HUDEP-2 (cell line): Measurements from ENCODE around the gene SCN2A.

ENCODE experiments used
- DNase-seq, 76 experiments: peaks; one replicate each; lab custom pipeline; 2025; ENCODE audit not compliant: unreplicated experiment in 76 of 76; lab: John Stamatoyannopoulos, UW

SCN2A gene

DNA sequence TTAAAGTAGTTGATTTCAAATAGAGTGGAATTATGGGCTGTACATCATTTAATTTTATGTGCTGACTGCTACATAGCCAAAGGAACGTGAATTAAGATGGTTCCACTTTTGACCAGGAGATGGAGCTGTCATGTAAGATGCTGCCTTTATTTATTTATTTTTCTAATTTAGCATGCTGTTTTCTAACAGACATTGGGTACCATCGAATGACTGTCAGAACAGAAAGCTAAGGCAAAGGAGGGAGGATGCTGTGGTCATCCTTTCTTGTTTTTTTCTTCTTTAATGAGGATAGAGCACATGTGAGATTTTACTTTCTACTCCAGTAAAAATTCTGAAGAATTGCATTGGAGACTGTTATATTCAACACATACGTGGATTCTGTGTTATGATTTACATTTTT lies at the start of gene SCN2A:
Gene SCN2A (plus strand): TSS at position 185 of the 400 bp plus-strand sequence. CDS start 56,410 bp downstream, outside the sequence.
- peak in 26 of 76 experiments; percentile 2 to 46 (median 22) for DNase-seq

DNA sequence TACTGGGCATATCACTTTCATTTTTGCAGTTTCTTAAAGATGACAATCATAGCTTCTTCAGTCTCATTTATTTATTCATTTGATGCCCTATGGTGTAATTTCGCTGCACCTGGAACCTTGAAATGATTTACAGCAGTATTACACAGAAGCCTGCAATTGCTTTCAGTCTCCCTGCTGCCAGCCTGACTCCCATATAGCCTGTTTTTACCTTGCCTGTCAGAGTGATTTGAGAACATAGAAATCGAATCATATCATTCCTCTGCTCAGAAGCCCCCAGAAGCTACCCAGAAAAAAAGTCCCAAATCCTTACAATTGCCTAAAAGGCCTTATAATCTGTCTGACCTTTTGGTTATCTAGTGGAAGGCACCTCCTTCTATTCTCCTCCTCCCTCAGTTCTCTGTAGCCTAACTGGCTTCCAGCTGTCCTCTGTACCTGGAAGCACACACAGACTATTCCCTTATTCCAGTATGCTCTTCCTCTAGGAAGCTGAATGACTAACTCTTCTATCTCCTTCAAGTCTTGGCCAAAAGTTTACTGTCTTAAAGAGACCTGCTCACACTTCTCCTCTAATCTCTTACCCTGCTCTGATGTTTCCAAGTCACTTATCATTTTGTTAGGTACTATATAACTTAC lies 48.0 kb upstream of the SCN2A start:
- no peak for DNase-seq

- no peak for DNase-seq
Observed at GRCh38 chr2:165192729-165193128, 46.5 kb upstream of the SCN2A start.

DNA sequence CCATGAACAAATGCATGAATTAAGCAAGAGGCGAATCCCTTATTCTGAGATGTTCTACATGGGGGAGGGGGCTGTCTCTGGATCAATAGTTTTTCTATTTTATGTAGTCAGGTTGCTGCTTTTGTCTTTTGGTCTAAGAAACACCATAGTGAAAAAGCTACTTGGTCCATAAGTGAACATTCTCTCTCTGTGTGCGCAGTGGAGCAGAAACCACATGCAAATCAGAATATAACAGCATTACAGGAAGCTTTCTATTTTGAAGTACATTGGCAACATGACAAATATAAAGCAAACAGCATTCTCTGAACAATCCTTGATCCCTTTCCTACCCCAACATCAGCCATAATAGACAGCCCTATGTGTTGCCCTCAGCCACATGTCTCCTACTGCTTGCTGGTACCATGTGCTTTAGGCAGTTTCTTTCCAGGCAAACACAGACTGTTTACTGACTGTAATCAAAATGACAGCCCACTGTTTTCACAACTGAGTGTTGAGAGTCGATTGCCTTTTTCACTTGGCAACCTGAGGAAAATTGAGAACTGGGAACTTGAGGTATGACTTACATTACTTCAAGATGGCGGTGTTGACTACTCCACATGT lies 45.9 kb upstream of the SCN2A start:
- DNase-seq, result no peak

- no peak for DNase-seq
Observed at GRCh38 chr2:165196411-165196810, 42.8 kb upstream of the SCN2A start.

DNA sequence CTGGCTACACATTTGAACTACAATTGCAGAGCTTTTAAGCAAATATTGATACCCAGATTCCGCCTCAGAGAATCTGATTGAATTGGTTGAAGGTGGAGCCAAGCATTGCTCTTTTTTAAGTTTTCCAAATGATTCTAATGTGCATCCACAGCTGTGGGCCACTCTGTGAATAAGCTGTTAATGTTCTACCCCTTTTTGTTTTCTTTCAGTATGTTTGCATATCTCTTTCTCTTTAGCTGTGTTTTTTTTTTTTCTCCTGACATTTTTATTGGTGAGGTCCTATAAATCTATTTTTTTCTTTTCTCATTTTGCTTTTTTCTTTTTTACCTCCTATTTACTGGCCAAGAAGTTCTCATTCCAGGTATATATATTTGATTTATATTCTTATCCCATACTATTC lies 41.9 kb upstream of the SCN2A start:
- no peak for DNase-seq

- DNase-seq, result no peak
Observed at GRCh38 chr2:165198181-165198580, 41.0 kb upstream of the SCN2A start.

DNA sequence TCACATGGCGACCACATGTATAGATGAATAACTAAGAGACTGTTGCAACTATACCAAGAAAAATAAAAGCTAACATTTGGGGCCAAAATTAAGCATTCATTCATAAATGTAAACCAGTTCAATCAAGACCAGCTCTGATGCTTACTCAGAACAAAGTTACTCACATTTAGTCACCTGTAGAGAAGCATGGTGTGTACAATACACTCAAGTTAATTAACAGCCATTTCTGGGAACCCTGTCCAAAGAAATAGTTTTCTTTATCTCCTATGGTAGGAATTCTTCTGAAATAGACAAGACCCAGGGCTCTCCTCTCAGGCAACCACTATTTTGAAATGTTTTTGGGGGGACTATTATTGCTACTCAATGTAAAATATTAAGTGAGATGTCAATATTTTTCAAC lies 37.0 kb upstream of the SCN2A start:
- no peak for DNase-seq

DNA sequence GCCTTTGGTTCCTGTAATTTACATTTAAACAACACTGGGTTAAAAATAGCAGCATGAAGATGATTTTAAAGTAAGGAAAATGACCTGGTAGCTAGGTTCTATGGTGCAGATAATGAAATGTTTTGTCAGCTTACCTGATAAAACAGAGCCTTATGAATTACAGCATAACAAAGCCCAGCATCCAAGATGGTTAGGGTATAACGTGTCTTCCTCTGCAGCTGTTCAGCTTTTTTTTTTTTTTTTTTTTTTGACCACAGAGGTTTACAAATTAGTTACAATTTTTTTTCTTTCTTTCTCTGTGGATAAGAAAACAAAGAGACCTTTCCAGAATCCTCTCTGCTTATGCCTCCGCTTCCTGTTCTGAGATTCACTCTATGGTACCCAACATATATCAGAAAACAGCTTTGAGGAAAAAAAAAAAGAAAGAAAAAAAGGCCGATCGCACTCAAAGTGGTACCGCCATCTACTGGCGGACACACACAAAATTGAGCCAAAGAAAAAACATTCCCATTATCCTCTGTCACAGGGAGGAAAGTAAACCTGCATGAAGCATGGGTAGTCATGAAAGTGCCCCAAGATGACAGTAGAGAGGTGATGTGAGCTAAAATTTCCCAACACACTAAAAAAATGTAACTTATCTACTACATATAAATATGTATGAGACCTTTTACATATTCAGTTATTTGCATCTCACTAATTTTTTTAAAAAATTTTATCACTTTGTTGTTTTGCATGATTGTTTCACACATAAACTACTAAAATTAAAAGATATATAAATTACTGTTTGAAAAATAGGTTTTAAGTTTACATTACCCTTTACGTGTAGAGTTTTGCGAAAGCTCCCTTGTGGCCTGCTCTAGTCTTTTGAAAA lies 35.3 kb upstream of the SCN2A start, which contains the start of gene SCN3A:
Gene SCN3A (minus strand): TSS at position 362 of the 871 bp plus-strand sequence. CDS start 27,656 bp downstream, outside the sequence.
- DNase-seq, result peak in 15 of 76 experiments; percentile 1 to 38 (median 14)

DNA sequence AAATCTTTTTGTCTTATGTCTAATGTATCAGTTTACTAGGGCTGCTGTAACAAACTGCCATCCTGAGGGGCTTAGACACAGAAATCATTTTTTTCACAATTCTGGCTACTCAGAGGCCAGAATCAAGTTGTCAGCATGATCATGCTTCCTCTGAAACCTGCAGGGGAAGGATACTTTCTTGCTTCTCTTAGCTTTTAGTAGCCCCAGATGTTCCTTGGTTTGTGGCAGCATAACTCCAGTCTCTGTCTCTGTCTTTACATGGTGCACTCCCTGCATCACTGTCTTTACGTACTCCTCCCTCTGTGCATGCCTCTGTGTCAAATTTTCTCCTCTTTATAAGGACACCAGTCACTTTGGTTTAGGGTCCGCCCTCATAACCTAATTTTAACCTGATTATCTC lies 33.3 kb upstream of the SCN2A start:
- DNase-seq, result no peak

DNA sequence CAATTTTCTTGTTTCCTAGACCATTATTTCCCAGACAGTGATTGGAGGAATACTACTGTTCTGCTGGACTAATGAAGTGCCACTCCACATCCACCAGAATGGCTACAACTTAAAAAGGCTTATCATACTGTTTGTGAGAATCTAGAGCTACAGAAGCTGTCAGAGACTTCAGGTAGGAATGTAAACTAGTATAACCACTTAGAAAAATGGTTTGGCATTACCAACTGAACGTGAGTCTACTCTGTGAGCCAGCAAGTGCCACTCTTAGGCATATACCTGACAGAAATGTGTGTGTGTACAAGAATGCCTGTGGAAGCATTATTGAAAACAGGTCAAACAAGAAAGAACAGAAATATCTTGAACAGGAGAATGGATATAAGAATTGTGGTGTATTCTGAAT lies 31.1 kb upstream of the SCN2A start:
- DNase-seq, result no peak

GRCh38 chr2:165214093-165214492 lies 25.1 kb upstream of the SCN2A start:
- DNase-seq, result no peak

DNA sequence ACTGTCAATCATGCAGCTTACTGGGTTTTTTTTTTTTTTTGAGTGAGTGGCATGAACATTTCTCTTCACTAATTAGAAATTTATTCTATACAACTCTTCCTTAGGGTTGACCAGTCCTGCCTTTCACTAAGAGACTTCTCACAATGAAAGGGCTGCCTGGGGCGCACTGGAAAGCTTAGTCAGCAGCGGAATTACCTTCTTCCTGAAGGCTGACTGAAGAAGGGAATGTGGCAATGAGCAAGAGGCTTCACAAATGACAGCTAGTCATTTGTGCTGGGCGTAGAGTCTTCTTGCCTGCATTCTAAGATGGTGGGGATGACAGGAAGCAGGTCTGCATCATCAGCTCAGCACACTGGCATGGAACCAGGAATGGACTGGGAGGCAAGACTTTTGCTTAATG lies 19.7 kb upstream of the SCN2A start:
- DNase-seq, result no peak

DNA sequence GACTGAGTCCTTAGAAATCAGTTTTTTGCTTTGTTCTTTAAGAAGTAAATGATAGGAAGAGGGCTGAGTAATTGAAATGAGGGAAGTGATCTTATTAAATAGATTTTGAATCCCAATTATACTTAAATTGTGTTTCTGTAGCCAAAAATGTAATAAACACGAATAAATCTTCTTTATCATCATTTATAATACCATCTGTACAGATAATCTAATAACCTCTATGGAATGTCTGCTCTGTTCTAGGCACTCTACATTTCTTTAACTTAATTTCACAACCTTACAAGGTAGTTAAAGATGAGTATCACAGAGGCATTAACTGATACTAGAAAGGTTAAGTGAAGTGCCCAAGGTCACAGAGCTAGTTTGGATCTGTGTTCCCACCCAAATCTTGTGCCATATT lies 14.3 kb upstream of the SCN2A start:
- no peak for DNase-seq

GRCh38 chr2:165227571-165227970 lies 11.6 kb upstream of the SCN2A start:
- DNase-seq, result no peak

DNA sequence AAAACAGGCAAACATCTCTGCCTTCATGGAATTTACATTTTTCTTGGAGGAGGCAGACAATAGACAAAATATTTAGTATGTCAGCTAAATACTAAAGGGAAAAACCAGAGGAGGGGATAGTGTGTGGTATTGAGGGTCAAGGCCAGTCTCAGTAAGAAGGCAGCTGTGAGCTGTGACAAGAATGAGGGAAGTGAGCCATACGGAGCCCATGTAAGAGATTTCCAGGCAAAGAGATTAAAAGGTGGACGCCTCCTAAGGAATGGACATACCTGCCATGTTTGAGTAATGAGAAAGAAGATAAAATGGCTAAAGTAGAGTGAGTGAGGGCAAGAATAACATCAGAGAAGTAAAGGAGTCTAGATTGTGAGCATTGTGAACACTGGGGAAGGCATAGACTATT lies 2.2 kb upstream of the SCN2A start:
- DNase-seq, result no peak

DNA sequence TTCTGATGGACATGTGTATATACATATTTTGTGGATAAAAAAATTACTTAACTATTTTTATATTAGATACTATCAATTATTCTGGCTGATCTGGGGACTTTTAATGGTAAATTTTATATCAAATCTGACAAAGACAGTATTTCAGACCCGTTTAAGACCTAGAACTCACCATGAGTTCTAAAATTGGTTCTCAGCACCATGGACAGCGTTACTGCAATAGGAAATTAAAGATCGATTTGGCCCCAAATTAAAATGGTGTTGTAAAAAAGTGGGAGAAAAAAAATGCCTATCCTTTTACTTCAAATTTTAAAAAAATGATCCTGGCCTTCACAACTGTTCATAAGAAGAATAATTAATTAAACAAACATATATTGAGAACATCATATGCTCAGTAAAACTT lies 919 bp upstream of the SCN2A start:
- DNase-seq, result peak in 2 of 76 experiments; percentile 1 to 11

DNA sequence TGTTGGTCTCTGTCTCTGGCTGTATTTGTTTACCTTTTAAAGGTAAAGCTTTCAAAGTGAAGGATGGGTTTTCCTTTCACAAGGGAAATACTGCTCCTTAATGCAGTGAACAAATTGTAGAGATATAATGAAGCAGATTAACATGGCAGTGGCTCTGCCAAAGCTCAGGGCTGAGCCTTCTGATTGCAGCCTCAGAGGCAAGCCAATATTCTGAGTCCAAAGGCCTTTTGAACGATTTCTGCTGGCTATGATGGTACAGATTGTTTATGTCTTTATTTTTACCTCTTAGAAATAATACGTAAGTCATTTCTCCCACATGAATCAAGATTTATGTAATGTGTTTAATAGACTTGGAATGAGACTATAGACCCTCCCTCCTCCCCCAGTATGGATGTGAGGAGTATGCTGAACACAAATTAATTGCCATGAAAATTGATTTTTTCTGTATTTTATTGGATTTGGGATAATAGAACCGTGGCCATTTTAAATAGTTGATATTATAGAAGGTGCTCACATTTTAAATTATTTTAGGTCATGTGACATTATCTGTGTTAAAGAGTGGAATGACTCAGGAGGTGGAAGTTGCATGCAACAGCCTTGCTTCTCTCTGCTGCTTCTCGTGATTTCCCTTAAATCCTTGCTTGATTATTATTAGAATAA lies 772 bp downstream of the SCN2A start:
- no peak for DNase-seq

DNA sequence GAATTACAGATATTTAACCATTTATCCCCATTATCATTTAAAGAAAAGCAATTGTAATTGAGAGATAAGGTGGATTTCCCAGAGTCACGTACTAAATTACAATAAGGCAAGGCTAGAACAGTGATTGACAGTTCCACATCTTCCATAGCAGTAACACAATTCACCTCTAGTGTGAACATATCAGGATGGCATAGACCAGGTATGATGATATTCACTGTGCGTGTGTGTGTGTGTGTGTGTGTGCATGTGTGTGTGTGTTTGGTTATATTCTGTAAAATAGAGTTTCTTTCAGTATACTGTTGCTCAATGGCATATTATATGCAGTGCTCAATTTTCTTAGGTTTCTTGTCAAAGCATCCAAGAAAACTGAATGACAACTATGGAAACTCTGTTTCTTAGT lies 1.7 kb downstream of the SCN2A start:
- no peak for DNase-seq

- no peak for DNase-seq
Observed at GRCh38 chr2:165245081-165245793, 6.0 kb downstream of the SCN2A start.
